ENCODE results near the gene TSHZ2.
"Not testable (repeated sequence)": the region's sequence is repeated elsewhere in the genome, so short reads cannot be mapped to it uniquely, and the experiment has no call there.

Gene TSHZ2

GRCh38 chr20:53426766-53427312 lies 454.7 kb downstream of the TSHZ2 start:
- no peaks in the 10 kb centered on the region for H3K9me3 ChIP-seq (ENCODE audit: control insufficient read depth, low read length)
- 66 to 80% methylated on average over 2 to 5 of the region's 6 CpGs for WGBS, 2 experiments (ENCODE audit: insufficient coverage in 2 of 2)
- H3K27ac ChIP-seq (ENCODE audit: low read depth, low read length, severe bottlenecking) = no peak overlapping the region
- no peaks in the 10 kb centered on the region for H3K4me1 ChIP-seq (ENCODE audit: control insufficient read depth, insufficient read depth, low read length, poor library complexity, severe bottlenecking)
- no peak overlapping the region for H3K4me3 ChIP-seq (ENCODE audit: extremely low read depth, insufficient read depth, low read length, poor library complexity, severe bottlenecking)
- no peaks in the 10 kb centered on the region for H3K36me3 ChIP-seq (ENCODE audit: control insufficient read depth, insufficient read depth, low read length)

- no peaks in the 10 kb centered on the region for H3K9me3 ChIP-seq (ENCODE audit: control insufficient read depth, low read length)
- H3K4me1 ChIP-seq (ENCODE audit: control insufficient read depth, insufficient read depth, low read length, poor library complexity, severe bottlenecking) = no peaks in the 10 kb centered on the region
- no peak overlapping the region for H3K27ac ChIP-seq (ENCODE audit: low read depth, low read length, severe bottlenecking)
- H3K4me3 ChIP-seq (ENCODE audit: extremely low read depth, insufficient read depth, low read length, poor library complexity, severe bottlenecking) = no peak overlapping the region
- H3K36me3 ChIP-seq (ENCODE audit: control insufficient read depth, insufficient read depth, low read length) = no peaks in the 10 kb centered on the region
- WGBS, 2 experiments (ENCODE audit: insufficient coverage in 2 of 2) = 88 to 95% methylated on average over 2 of the region's 2 CpGs
Measured at GRCh38 chr20:53427951-53428350, 455.8 kb downstream of the TSHZ2 start.

- no peaks in the 10 kb centered on the region for H3K9me3 ChIP-seq (ENCODE audit: control insufficient read depth, low read length)
- no peaks in the 10 kb centered on the region for H3K36me3 ChIP-seq (ENCODE audit: control insufficient read depth, insufficient read depth, low read length)
- no peak overlapping the region for H3K4me3 ChIP-seq (ENCODE audit: extremely low read depth, insufficient read depth, low read length, poor library complexity, severe bottlenecking)
- H3K4me1 ChIP-seq (ENCODE audit: control insufficient read depth, insufficient read depth, low read length, poor library complexity, severe bottlenecking) = no peaks in the 10 kb centered on the region
- 96 to 100% methylated on average over 2 to 3 of the region's 3 CpGs for WGBS, 2 experiments (ENCODE audit: insufficient coverage in 2 of 2)
- H3K27ac ChIP-seq (ENCODE audit: low read depth, low read length, severe bottlenecking) = no peak overlapping the region
Measured at GRCh38 chr20:53428588-53428987, 456.4 kb downstream of the TSHZ2 start.

DNA sequence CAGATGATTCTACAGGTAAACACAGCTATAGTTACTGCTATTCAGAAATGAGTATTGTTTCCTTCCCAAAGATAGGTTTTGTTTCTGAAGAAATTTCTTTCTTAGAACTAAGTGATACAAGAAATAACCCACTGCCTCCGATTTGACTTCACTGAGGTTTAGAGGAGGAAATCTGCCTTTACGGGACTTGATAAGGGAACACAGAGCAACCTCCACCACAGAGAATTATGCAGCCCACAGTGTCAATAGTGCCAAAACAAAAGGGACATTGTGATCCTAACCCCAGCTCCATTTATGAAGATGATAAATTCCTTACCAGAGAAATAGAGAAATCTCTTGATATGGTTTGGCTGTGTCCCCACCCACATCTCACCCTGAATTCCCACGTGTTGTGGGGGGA lies 456.8 kb downstream of the TSHZ2 start:
- Histone ChIP-seq H3K9me3 (ENCODE audit: control insufficient read depth, low read length) (no peaks in the 10 kb centered on the region), H3K4me1 (ENCODE audit: control insufficient read depth, insufficient read depth, low read length, poor library complexity, severe bottlenecking) (no peaks in the 10 kb centered on the region), H3K27ac (ENCODE audit: low read depth, low read length, severe bottlenecking) (no peak overlapping the region), H3K4me3 (ENCODE audit: extremely low read depth, insufficient read depth, low read length, poor library complexity, severe bottlenecking) (no peak overlapping the region), H3K36me3 (ENCODE audit: control insufficient read depth, insufficient read depth, low read length) (no peaks in the 10 kb centered on the region)
- WGBS, 2 experiments (ENCODE audit: insufficient coverage in 2 of 2) = 100% methylated on average over 2 of the region's 3 CpGs; no CpG with 5 or more reads in 1 of the 2 experiments

- no peaks in the 10 kb centered on the region for H3K9me3 ChIP-seq (ENCODE audit: control insufficient read depth, low read length)
Measured at GRCh38 chr20:53434662-53435061, 462.5 kb downstream of the TSHZ2 start.

GRCh38 chr20:53436927-53437326 lies 464.8 kb downstream of the TSHZ2 start:
- H3K27ac ChIP-seq (ENCODE audit: low read depth, low read length, severe bottlenecking); H3K4me3 ChIP-seq (ENCODE audit: extremely low read depth, insufficient read depth, low read length, poor library complexity, severe bottlenecking); H3K36me3 ChIP-seq (ENCODE audit: control insufficient read depth, insufficient read depth, low read length); H3K4me1 ChIP-seq (ENCODE audit: control insufficient read depth, insufficient read depth, low read length, poor library complexity, severe bottlenecking); H3K9me3 ChIP-seq (ENCODE audit: control insufficient read depth, low read length): not testable (repeated sequence)
- 86 to 95% methylated on average over 3 to 4 of the region's 4 CpGs for WGBS, 2 experiments (ENCODE audit: insufficient coverage in 2 of 2)

More at GRCh38 chr20:53434662-53435061, 462.5 kb downstream of the TSHZ2 start:
- H3K4me3 ChIP-seq (ENCODE audit: extremely low read depth, insufficient read depth, low read length, poor library complexity, severe bottlenecking) = no peak overlapping the region
- no peak overlapping the region for H3K27ac ChIP-seq (ENCODE audit: low read depth, low read length, severe bottlenecking)
- H3K36me3 ChIP-seq (ENCODE audit: control insufficient read depth, insufficient read depth, low read length) = no peaks in the 10 kb centered on the region
- 95% methylated on average over 7 to 8 of the region's 10 CpGs for WGBS, 2 experiments (ENCODE audit: insufficient coverage in 2 of 2)
- no peaks in the 10 kb centered on the region for H3K4me1 ChIP-seq (ENCODE audit: control insufficient read depth, insufficient read depth, low read length, poor library complexity, severe bottlenecking)

DNA sequence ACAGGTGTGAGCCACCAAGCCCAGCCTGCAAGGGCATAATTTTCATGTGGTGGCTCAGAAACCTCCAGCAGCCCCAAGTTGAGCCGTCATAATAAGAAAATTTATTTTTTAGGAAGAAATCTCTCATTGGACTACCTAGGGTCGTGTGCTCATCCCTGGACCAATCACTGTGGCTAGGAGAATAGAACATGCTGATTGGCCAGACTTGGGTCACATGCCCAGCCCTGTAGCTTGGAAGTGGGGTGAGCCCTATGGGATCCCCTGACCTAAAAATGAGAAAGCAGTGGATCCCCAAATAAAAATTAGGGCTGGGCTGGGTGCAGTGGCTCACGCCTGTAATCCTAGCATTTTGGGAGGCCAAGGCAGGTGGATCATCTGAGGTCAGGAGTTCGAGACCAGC lies 466.2 kb downstream of the TSHZ2 start:
- WGBS, 2 experiments (ENCODE audit: insufficient coverage in 2 of 2) = 73 to 81% methylated on average over 3 to 4 of the region's 4 CpGs
- Histone ChIP-seq H3K9me3 (ENCODE audit: control insufficient read depth, low read length) (no peaks in the 10 kb centered on the region), H3K36me3 (ENCODE audit: control insufficient read depth, insufficient read depth, low read length) (no peaks in the 10 kb centered on the region), H3K27ac (ENCODE audit: low read depth, low read length, severe bottlenecking) (no peak overlapping the region), H3K4me1 (ENCODE audit: control insufficient read depth, insufficient read depth, low read length, poor library complexity, severe bottlenecking) (no peaks in the 10 kb centered on the region), H3K4me3 (ENCODE audit: extremely low read depth, insufficient read depth, low read length, poor library complexity, severe bottlenecking) (no peak overlapping the region)

- H3K36me3 ChIP-seq (ENCODE audit: control insufficient read depth, insufficient read depth, low read length) = no peaks in the 10 kb centered on the region
- H3K4me3 ChIP-seq (ENCODE audit: extremely low read depth, insufficient read depth, low read length, poor library complexity, severe bottlenecking) = no peak overlapping the region
- 100% methylated on average over 1 of the region's 1 CpG for WGBS, 2 experiments (ENCODE audit: insufficient coverage in 2 of 2)
- H3K4me1 ChIP-seq (ENCODE audit: control insufficient read depth, insufficient read depth, low read length, poor library complexity, severe bottlenecking) = no peaks in the 10 kb centered on the region
- H3K27ac ChIP-seq (ENCODE audit: low read depth, low read length, severe bottlenecking) = no peak overlapping the region
- H3K9me3 ChIP-seq (ENCODE audit: control insufficient read depth, low read length) = no peaks in the 10 kb centered on the region
Measured at GRCh38 chr20:53439046-53439445, 466.9 kb downstream of the TSHZ2 start.

GRCh38 chr20:53439616-53440015 lies 467.5 kb downstream of the TSHZ2 start:
- no peaks in the 10 kb centered on the region for H3K36me3 ChIP-seq (ENCODE audit: control insufficient read depth, insufficient read depth, low read length)
- H3K4me1 ChIP-seq (ENCODE audit: control insufficient read depth, insufficient read depth, low read length, poor library complexity, severe bottlenecking) = no peaks in the 10 kb centered on the region
- 93% methylated on average over 2 of the region's 2 CpGs; no CpG with 5 or more reads in 1 of the 2 experiments for WGBS, 2 experiments (ENCODE audit: insufficient coverage in 2 of 2)
- no peak overlapping the region for H3K4me3 ChIP-seq (ENCODE audit: extremely low read depth, insufficient read depth, low read length, poor library complexity, severe bottlenecking)
- H3K9me3 ChIP-seq (ENCODE audit: control insufficient read depth, low read length) = no peaks in the 10 kb centered on the region
- H3K27ac ChIP-seq (ENCODE audit: low read depth, low read length, severe bottlenecking) = no peak overlapping the region

- no peaks in the 10 kb centered on the region for H3K4me1 ChIP-seq (ENCODE audit: control insufficient read depth, insufficient read depth, low read length, poor library complexity, severe bottlenecking)
- H3K36me3 ChIP-seq (ENCODE audit: control insufficient read depth, insufficient read depth, low read length) = no peaks in the 10 kb centered on the region
- peaks cover 17% of the 10 kb centered on the region for H3K9me3 ChIP-seq (ENCODE audit: control insufficient read depth, low read length)
- no peak overlapping the region for H3K4me3 ChIP-seq (ENCODE audit: extremely low read depth, insufficient read depth, low read length, poor library complexity, severe bottlenecking)
- no peak overlapping the region for H3K27ac ChIP-seq (ENCODE audit: low read depth, low read length, severe bottlenecking)
- WGBS, 2 experiments (ENCODE audit: insufficient coverage in 2 of 2) = 73 to 85% methylated on average over 9 of the region's 9 CpGs
Measured at GRCh38 chr20:53444401-53445149, 472.4 kb downstream of the TSHZ2 start.

DNA sequence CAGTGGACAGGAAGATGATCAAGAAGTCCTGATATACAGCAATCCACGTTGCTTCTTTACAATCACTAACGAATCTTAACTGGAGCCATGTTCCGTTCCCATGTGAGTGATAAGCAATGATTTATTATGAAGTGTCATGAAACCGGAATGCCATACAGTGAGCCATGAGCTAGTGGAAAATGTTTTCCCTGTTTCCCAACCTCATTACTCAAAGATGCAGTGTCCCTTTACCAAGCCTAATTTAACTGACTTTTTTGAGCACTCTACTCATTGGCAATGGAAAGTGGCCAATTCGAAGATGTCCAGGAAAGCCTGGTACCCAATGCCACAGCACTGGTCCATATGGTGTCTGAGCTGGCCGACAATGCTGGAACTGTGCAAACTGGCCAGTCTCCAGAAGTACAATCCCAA lies 473.2 kb downstream of the TSHZ2 start:
- H3K4me3 ChIP-seq (ENCODE audit: extremely low read depth, insufficient read depth, low read length, poor library complexity, severe bottlenecking) = no peak overlapping the region
- 94 to 96% methylated on average over 3 to 4 of the region's 6 CpGs for WGBS, 2 experiments (ENCODE audit: insufficient coverage in 2 of 2)
- no peak overlapping the region for H3K27ac ChIP-seq (ENCODE audit: low read depth, low read length, severe bottlenecking)
- no peaks in the 10 kb centered on the region for H3K4me1 ChIP-seq (ENCODE audit: control insufficient read depth, insufficient read depth, low read length, poor library complexity, severe bottlenecking)
- H3K9me3 ChIP-seq (ENCODE audit: control insufficient read depth, low read length) = peaks cover 17% of the 10 kb centered on the region
- H3K36me3 ChIP-seq (ENCODE audit: control insufficient read depth, insufficient read depth, low read length) = no peaks in the 10 kb centered on the region
